IPS DF 4.7 (cell line): Measurements from ENCODE around the gene HNF4A.

ENCODE experiments used
- DNase-seq: peaks from one replicate; pipeline ENCODE4 v3.0.0-alpha.2; 2013; ENCODE audit warnings: low spot score; ENCODE audit errors: extremely low read depth

Gene HNF4A

DNA sequence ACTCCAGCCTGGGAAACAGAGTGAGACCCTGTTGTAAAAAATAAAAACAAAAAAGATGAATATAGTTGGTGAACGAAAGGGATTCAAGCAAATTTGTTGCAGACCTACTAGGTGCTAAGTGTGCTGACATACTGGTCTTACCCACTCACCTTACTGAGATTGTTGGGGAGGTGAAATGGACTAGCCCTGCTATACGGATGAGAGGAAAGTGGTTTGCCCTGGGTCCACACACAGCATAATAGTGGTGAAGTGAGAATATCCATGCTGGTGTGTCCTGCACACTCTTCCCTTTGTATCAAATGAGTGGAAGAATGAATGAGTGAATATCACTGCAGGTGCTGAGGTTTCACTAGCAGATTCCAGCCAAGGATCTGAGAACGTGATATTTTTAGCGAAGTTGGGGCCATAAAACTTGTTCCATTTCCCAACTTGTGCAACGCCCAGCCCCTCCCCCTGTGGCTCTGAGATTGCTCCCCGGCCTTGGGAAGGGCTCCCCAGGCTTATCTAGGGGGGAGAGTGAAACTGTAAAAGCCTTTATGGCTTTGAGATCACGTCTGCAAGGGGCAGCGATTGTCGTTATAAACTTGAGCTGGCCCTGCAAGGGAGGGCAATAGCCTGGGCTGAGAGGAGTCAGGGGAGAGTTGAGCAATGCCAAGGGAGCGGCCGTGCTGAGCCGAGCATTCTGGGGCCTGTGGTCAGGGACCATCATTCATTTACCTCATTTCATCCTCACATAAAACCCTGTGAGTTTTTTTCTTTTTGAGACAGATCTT, 87.0 kb downstream of the HNF4A start:
- DNase-seq = no peak

DNA sequence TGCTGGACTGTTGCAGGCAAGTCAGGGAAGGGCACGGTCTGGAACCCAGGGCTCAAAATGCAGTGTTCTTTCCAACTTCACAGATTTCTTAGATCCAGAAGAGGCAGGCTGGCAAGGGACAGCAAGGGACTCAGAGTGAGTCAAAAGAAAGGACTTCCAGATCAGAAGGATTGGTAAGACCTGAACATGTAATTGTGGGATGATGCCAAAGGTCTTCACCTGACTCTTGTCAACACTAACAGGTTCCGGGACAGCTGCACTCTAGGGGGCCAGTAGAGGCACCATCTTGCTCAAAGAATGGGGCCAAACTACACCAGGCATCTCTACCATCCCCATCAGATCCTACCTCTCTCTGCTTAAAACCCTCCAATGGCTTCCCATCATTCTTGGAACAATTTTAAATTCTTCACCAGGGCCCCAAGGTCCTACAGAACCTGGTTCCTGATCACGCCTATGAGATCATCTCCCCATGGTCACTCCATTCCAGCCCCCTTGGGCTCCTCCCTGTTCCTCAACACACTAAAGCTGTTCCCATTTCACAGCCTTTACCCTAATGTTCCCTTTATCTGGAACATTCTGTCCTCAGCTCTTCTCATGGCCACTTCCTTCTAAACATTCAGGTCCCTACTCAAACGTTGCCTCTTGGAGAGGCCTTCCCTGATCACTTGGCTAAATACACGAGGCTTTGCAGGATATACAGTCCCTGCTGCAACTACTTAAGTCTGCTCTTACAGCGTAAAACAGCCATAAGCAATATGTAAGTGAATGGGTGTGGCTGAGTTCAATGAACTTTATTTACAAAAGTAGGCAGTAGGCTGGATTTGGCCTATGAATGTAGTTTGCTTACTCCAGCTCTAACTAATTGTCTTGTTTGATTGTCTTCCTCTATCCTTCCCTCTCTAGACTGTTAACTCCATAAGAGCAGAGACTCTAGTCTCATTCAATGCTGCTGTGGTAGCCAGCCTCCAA, 90.5 kb downstream of the HNF4A start:
- no peak for DNase-seq

DNA sequence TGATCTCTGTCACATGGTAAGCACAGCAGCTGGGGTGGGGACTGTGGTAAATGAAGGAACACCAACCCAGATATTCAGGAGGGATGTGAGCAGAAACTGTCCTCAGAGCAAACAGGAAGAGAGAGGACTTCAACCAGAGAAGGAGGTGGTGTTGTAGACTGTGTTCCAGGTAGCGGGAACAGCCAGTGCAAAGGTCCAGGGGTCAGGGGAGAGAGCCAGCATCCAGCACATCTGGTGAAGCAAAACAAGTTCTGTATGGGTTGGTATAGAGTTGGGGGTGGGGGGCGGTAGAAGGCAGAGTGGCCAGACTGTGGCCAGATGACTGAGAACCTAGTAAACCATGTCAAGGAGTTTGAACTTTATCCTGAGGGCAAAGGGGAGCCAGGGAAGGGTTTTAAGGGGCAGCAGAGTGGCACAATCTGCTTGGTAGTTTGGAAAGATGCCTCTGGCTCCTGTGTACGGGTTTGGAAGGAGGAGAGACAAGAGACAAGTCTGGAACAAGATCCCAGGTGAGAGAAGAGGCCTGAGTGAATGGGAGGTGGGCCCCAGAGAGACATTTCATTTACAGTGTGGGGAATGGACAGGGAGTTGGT, 92.4 kb downstream of the HNF4A start:
- no peak for DNase-seq

DNA sequence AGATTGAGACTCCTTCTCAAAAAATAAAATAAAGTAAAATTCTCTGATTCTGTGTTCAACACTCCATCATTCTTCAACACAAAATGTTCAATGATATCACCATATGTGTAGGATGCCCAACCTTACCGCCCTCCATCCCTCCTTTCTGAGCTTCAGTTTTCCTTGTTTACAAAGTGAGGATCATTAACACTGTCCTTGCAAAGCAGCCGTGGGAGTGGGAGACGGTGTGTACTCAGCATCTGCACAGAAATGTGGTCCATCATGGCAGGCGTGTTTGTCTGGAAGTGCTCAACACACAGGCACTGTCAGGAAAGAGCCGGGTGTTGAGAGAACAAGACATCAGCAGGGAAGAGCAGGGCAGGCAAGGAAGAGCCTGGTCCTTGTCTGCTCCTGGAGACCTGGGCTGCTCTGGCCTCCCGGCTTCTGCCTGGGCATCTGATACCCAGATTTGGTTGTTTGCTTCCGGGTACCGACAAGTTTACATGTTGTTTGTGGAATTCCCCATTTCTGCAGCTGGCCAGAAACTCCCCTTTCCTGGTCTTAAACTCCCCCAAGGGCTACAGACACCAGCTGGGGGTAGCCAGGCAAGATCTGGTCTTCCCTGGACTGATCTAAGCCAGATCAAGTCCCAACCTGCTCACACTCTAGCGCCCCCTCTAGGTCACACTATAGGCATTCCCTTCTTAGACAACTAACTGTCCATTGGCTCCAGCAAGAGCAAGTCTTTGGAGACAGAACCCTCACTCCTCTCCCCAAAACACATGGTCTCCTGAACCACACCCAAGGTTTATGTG, 93.5 kb downstream of the HNF4A start:
- peak; percentile 58 for DNase-seq

DNA sequence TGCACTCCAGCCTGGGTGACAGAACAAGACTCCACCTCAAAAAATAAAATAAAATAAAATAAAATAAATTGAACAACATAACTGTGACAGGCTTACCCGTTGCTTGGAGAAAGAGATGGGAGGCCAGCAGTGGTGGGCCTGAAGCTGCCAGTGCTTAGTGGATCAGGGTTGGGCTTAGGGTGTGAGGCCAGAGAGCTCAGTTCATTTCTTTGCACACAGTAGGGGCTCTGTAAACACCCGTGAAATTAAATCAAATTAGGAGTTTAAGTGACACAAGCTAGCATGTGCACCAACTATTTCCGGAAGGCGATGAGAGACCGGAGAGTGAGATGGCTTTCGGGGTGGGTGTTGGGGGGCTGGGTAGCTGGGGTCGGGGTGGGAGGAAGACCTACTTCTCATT, 94.4 kb downstream of the HNF4A start:
- DNase-seq = no peak

DNA sequence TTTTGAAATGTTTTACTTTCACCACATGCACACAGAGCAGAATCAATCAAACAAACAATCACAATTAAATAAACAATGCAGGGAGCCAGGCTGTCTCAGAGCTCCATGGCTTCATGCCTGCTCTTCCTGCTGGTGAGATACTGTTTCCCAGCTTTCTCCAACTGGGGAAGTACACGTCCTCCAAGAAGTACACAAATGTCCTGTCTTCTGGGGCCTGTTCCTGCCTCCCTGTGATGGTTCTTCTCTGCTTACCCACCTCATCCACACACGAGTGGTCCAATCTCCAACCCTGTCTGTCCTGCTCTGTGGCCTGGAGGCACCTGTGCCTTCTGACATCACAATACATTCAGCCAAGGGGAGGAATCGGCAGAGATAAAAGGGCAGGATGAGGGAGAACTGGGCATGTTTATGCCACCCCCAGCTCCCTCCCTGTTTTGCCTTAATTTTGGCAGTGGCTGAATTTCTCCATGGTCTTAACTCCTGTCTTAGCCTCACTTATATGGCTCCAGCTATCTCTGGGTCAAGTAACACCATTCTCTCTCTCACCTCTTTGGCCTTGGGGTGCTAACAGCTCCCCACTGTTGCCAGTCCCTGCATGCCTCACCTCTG, 94.9 kb downstream of the HNF4A start:
- no peak for DNase-seq

DNA sequence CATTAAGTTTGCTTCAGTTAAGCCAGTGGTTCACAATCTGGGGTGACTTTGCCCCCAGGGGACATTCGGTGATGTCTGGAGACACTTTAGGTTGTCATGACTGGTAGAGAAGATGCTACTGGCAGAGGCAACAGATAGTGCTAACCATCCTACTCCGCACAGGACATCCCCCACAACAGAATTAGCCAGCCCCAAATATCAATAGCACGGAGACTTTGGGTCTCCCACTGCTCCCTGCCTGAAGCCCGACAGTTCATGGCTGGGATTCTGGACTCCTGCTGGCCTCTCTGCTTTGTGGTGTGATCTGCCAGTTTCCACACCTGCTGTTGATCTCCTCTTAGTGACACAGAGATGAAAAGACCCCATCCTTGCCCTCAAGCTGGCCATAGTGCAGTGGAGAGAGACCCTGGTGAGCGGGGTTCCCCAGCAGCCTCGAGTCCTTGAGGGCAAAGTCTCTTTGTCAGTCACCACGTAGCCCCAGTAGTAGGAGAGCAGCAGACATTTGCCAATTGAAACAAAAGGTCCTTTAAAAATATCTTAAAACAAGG, 95.5 kb downstream of the HNF4A start:
- DNase-seq = no peak

DNA sequence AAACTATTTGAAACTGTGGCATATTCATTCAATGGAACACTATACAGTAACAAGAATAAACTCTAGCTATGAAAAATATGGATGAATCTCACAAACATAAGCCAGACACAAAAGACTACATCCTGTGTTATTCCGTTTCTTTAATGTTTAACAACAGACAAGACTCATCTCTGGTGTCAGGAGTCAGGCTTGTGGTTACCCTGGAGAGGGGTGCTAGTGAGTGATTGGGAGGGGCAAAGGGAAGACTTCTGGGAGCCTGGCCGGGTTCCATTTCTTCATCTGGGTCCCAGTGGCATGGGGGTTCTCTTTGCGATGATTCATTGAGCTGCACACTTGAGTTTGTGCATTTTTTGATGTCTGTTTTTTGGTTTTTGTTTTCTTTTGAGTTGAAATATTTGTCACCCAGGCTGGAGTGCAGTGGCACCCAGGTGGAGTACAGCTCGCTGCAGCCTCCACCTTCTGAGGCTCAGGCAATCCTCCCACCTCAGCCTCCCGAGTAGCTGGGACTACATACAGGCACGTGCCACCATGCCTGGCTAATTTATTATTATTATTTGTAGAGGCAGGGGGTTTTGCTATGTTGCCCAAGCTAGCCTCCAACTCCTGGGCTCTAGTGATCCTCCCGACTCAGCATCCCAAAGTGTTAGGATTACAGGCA, 98.9 kb downstream of the HNF4A start:
- DNase-seq = no peak

DNA sequence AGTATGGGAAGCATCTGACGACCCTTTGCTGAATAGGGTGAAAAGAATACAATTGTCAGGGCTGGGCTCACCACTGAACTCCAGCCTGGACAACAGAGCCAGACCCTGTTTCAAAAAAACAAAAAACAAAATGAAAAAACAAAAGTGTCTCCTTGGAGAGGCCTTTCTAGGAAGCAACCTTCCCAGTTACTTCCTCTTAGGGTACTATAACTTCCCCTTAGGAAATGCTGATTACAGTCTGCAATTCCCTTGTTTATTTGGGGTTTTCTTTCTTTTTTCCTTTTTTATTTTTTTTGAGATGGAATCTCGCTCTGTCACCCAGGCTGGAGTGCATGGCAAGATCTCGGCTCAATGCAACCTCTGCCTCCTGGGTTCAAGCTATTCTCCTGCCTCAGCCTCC, 99.6 kb downstream of the HNF4A start:
- DNase-seq = no peak

DNA sequence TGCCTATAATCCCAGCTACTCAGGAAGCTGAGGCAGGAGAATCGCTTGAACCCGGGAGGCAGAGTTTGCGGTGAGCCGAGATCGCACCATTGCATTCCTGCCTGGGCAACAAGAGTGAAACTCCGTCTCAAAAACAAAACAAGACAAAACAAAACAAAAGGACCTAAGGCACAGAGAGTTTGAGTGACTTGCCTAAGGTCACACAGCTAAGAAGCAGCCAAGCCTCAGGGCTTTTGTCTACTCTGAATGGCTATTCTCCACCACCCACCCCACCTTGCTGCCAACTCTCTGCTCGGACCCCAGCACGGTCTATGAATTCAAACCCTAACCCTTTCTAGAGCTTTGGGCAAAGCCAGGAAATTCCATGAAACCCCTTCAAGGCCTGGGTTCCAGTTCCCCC, 101.1 kb downstream of the HNF4A start:
- no peak for DNase-seq

DNA sequence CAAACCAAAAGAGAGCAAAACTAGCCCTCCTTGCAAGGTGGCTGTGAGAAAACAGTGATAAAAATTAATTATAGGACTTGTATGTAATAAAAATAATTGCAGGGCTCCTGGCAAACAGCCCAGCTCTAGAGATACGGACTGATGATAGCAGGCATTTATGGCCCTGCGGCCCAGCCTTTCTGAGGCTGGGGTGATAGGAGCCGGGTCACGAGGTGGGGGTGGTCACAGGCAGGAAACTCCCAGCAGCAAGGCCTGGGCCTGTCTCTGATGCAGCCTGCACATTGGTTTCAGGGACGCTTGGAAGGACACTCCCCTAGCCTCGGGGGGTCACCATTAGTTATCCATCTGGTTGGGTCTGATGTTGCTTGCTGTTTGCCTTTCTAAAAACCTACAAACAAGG, 101.5 kb downstream of the HNF4A start:
- DNase-seq = no peak

DNA sequence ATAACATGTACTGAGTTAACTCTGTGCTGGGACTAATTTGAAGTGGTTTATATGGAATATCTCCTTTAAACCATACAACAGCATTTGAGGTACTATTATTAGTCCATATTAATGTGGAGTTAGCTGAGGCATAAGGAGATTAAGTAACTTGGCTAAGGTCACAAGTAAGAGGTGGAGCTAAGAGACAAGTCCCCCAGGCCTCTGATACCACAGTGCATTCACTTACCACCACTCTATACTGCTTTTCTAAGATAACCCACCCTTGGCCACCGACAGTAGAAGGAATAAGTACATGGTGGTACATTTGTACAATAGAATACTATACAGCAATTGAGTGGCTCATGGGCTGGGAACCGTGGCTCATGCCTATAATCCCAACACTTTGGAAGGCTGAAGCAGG, 103.8 kb downstream of the HNF4A start:
- no peak for DNase-seq

DNA sequence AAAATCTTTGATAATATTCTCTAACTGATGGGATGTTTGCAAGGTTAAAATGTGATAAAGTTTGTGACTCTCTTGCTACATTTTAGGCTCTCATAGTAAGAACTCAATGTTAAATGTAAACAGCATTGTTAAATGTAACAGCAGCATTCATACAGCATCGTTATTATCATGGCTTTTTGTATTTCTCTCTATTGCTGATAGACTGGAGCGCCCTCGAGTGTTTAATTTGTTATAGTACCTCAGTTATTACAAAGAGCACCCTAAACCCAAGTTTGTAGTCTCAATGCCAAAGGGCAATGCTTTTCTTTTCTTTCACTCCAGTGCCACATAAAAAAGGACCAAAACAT, 105.3 kb downstream of the HNF4A start:
- DNase-seq = no peak

DNA sequence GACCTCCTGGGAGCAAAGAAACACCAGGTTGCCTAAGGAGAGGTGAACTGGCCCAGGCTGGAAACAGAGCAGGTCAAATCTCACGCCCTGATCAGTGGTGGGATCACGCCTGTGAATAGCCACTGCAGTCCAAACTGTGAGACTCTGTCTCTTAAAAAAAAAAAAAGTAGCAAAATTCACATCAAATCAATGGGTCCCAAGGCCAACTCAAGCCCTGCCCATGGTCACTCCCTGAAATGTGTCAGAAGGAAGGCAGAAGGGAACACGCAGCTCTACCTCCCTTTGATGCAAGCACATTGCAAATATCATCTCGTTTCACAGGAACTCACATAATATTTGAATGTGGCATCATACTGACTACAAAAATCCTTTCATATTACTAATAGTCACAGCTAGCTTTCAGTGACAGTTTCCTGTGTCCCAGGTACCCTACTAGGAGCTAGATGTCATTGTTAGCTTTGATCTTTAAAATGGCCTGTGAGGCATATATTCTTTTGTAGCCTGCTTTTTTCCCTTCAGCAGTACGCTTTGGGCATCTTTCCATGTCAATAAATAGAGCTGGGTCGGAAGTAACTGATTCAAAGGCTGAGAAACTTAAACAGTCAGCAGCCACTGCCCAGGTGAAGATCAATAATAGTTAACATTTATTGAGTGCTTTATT, 105.8 kb downstream of the HNF4A start:
- DNase-seq = no peak

DNA sequence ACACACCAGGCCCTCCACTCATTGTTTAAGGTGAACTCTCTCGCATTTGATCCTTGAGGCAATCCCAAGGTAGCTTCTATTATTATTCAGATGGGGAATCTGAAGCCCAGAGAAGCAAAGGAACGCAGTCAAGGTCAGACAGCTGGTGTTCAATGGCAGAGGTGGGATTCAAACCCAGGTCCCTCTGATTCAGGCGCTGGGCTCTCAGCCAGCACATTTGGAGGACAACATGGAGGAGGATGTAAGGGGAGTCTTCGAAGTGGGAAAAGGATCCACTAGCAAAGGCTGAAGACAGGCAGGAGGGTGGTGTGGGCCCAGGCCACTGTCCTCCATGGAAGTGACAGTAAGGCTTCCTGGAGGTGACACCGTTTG, 106.3 kb downstream of the HNF4A start:
- DNase-seq = no peak

DNA sequence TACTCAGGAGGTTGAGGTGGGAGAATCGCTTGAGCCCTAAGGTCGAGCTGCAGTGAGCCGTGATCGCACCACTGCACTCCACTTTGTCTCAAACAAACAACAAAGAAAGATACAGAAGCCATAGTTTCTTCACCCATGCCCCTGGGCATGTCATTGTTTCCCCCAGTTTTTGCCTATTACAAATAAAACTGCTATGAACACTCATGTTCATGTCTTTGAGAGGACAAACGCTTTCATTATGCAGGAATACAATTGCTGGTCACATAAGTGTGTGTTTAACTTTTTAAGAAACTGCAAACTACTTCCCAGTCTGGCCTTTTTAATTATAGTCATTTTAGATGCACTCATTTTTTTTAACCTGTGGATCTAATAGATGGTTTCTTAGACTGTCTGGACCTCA, 108.0 kb downstream of the HNF4A start:
- DNase-seq = no peak

DNA sequence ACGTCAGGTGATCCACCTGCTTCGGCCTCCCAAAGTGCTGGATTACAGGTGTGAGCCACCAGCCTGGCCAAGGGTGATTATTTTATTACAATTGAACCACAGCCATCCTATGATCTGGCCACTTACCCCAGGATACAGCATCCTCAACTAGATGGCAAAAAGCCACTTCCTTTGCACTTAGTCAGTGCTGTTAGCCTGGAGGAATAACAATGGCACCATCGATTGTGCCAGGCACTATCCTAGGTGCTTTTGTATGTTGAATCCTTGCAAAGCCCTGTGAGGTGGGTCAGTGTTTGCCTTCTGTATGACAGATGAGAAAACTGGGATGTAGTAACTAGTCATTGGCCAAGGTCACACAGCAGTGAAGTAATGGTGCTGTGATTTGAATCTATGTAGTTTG, 109.0 kb downstream of the HNF4A start:
- DNase-seq = no peak

DNA sequence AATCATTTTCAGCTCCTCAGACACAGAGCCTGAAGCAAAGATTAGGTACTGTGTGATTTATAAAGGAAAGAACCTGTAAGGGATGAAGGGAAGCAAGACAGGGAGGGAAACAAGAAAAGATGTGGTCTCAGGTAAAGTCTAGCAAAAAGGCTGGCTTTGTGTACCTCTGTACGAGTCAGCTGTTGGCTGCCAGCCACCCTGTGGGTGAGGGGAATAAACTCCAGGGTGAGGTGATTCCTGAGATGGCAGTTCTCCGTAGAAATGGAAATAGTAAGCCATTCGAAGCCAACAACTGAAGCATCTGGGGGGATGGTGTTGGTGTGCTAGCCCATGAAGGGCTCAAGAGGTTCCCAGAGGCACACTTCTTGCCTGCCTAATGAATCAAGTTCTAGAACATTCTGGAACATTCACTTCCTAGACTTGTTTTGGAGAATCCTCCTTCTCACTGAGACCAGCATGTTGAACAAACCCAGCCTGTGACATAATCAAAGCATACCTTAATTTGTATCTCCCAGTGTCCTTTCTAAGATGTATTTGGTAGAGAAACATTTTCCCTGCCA, 109.6 kb downstream of the HNF4A start:
- DNase-seq = no peak

DNA sequence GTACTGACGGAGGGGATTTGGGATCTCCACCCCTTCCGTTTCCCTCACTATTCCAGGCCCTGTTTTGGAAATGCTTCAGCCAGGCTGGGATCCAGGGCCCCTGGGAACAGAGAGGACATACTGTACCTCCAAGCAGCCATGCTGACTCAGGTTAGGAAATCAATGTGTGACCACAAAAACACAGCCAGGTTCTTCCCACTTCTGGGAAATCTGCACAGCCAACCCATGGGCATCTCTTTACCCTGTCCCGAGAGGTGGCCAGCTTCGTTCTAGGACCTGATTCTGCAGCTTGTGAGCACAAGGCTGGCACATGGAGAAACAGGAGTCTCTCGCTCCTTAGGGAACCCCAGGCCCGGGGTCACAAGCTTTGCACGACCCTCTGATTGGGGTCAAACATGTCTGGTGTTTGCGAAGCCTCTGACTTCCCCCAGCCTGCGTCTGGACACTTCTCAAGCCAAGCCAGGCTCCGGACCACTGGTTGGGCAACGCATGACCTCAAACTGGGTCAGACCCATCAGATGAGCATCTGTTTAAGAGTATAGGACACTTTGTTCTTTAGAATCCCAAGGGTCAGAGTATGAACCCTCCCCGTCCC, 111.9 kb downstream of the HNF4A start:
- no peak for DNase-seq
